Smooth muscle cell (in vitro differentiated cells): ENCODE measurements around the gene MCF2L. TPM values are rescaled to one million over a fixed set of nuclear protein-coding genes. Genes with fewer than 3 reads are reported as not detected.

Experiments used
- DNase-seq: peaks from one replicate; lab custom pipeline; 2025; ENCODE audit not compliant: unreplicated experiment; lab: John Stamatoyannopoulos, UW
- H2AFZ ChIP-seq: fragments of 200-600 bp; sonication (generic); 2 replicates; pipeline ENCODE4 v1.6.0; 2016; ENCODE audit warnings: antibody characterized with exemption, low read depth, mild to moderate bottlenecking
- H3F3A ChIP-seq: fragments of 200-600 bp; sonication (generic); 2 replicates; pipeline ENCODE4 v1.6.0; 2017; ENCODE audit warnings: antibody characterized with exemption, low read depth
- H3K27ac ChIP-seq: fragments of 200-600 bp; sonication (generic); 2 replicates; pipeline ENCODE4 v1.5.1; 2016; ENCODE audit warnings: low read depth, mild to moderate bottlenecking
- H3K27me3 ChIP-seq: fragments of 200-600 bp; sonication (generic); 2 replicates; pipeline ENCODE4 v1.6.1; 2016; ENCODE audit warnings: low read depth, mild to moderate bottlenecking
- H3K36me3 ChIP-seq: fragments of 200-600 bp; sonication (generic); 2 replicates; pipeline ENCODE4 v1.5.1; 2016; ENCODE audit warnings: low read depth
- H3K4me1 ChIP-seq: fragments of 200-600 bp; sonication (generic); 2 replicates; pipeline ENCODE4 v1.5.1; 2016; ENCODE audit warnings: low read depth
- H3K4me2 ChIP-seq: fragments of 200-600 bp; sonication (generic); 2 replicates; pipeline ENCODE4 v1.6.0; 2016; ENCODE audit warnings: mild to moderate bottlenecking
- H3K4me3 ChIP-seq: fragments of 200-600 bp; sonication (generic); 2 replicates; pipeline ENCODE4 v1.5.1; 2016; ENCODE audit warnings: mild to moderate bottlenecking
- H3K79me2 ChIP-seq: fragments of 200-600 bp; sonication (generic); 2 replicates; pipeline ENCODE4 v1.6.0; 2016; ENCODE audit warnings: low read depth, mild to moderate bottlenecking
- H3K9ac ChIP-seq: fragments of 200-600 bp; sonication (generic); 2 replicates; pipeline ENCODE4 v1.6.0; 2016; ENCODE audit warnings: low read depth
- H3K9me3 ChIP-seq: fragments of 200-600 bp; sonication (generic); replicated peaks from 2 replicates; pipeline ENCODE4 v1.5.1; 2016; ENCODE audit warnings: low read depth
- H4K20me1 ChIP-seq: fragments of 200-600 bp; sonication (generic); 2 replicates; pipeline ENCODE4 v1.6.0; 2016; ENCODE audit warnings: low read depth
- WGBS: methylation state at CpG from one replicate; pipeline ENCODE4 v1.1.7; 2016; ENCODE audit warnings: low lambda C conversion rate; 5-methylcytosine and 5-hydroxymethylcytosine counted together
- polyA plus RNA-seq: library from polyadenylated mRNA; unstranded; fragments of >200 nt; fragmentation: Nextera tagmentation; extraction: Ambion mirVana; gene quantifications from 2 replicates; pipeline ENCODE4 v1.2.1, GENCODE V29; 2016
- total RNA-seq: library from RNA; depleted of rRNA; stranded (reverse); fragments of >200 nt; gene quantifications from 2 replicates; pipeline ENCODE4 v1.2.3, GENCODE V29; 2014
- TF ChIP-seq, protein P1 (sequence below): fragments of 200-600 bp; sonication (generic); IDR thresholded peaks from 2 replicates; pipeline ENCODE4 v1.5.1; 2017; ENCODE audit warnings: borderline replicate concordance, mild to moderate bottlenecking, antibody characterized with exemption; ENCODE audit not compliant: insufficient read depth, poor library complexity, severe bottlenecking

The MCF2L gene
- total and polyA plus RNA-seq, 2 experiments from 2014 or later: 0.54 to 7.6 TPM

DNA sequence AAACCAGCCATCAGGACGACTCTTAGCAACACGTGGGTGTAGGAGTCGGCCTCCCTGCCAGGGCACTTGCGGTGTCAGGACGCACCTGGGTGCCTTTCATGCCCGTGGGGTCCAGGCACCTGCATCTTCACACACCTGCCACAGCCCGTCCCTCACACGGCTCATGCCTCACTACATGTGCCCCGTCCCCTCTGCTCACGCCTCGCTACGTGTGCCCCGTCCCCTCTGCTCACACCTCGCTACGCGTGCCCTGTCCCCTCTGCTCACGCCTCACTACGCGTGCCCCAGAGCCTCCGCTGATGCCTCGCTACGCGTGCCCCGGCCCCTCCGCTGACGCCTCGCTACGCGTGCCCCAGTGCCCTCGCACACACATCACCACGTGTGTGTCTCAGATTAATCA, 78.6 kb downstream of the MCF2L start:
- Histone ChIP-seq H3K79me2 (no peaks in the 10 kb centered on the region), H3K4me2 (no peak overlapping the region), H3K9me3 (no peaks in the 10 kb centered on the region), H4K20me1 (no peaks in the 10 kb centered on the region), H3K36me3 (no peaks in the 10 kb centered on the region), H3K27me3 (no peaks in the 10 kb centered on the region), H3K27ac (no peak overlapping the region), H2AFZ (no peak overlapping the region), H3K4me1 (no peaks in the 10 kb centered on the region), H3K4me3 (no peak overlapping the region), H3F3A (no peaks in the 10 kb centered on the region), H3K9ac (no peak overlapping the region)
- TF ChIP-seq, protein P1, sequence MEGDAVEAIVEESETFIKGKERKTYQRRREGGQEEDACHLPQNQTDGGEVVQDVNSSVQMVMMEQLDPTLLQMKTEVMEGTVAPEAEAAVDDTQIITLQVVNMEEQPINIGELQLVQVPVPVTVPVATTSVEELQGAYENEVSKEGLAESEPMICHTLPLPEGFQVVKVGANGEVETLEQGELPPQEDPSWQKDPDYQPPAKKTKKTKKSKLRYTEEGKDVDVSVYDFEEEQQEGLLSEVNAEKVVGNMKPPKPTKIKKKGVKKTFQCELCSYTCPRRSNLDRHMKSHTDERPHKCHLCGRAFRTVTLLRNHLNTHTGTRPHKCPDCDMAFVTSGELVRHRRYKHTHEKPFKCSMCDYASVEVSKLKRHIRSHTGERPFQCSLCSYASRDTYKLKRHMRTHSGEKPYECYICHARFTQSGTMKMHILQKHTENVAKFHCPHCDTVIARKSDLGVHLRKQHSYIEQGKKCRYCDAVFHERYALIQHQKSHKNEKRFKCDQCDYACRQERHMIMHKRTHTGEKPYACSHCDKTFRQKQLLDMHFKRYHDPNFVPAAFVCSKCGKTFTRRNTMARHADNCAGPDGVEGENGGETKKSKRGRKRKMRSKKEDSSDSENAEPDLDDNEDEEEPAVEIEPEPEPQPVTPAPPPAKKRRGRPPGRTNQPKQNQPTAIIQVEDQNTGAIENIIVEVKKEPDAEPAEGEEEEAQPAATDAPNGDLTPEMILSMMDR: no peak
- WGBS: 92% methylated on average over 27 of the region's 31 CpGs
- no peak for DNase-seq

DNA sequence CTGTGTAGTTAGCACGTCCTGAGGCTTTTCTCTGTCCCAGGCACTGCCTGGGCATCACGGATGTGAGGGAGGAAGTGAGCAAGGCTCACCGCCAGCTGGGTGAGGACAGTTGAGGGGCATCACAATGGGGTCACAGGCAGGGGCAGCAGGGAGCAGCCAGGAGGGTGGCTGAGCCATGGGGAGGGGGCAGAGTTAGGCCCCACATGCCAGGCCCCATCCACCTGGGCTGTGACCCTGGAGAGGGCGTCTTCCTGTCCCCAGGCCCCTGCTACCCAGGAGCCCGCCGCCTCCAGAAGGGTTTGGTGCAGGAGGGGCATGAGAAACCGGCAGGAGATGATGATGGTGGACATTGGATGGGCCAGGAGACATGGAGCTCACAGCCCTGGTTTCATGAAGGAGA, 79.8 kb downstream of the MCF2L start:
- Histone ChIP-seq H4K20me1 (no peaks in the 10 kb centered on the region), H3K4me1 (no peaks in the 10 kb centered on the region), H3K4me2 (no peak overlapping the region), H3K36me3 (no peaks in the 10 kb centered on the region), H3K9ac (no peak overlapping the region), H2AFZ (no peak overlapping the region), H3K4me3 (no peak overlapping the region), H3K9me3 (no peaks in the 10 kb centered on the region), H3K27me3 (no peaks in the 10 kb centered on the region), H3F3A (no peaks in the 10 kb centered on the region), H3K27ac (no peak overlapping the region), H3K79me2 (no peaks in the 10 kb centered on the region)
- 92% methylated on average over 7 of the region's 7 CpGs for WGBS
- TF ChIP-seq, protein P1: no peak
- DNase-seq: no peak

DNA sequence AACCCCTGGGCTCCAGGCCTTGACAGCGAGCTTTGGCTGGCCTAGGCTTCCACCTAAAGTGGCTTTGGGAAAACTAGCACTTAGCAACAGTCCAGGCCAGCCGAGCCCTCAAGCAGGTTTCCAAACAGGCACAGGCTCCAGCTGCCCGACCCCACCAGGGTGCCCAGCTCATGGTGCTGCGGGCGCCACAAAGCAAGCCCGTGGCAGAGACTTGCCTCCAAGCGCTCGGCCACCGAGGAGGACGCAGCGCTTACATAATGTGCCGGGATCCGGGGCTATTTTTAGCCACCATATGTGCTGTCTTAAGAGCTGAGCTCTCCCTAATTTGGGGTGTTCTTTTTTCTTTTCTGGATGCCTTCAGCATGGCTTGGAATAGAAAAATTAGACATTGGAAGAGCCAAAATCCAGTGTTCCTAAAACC, 80.5 kb downstream of the MCF2L start:
- H3K79me2 ChIP-seq: no peaks in the 10 kb centered on the region
- H2AFZ ChIP-seq: no peak overlapping the region
- no peaks in the 10 kb centered on the region for H3K9me3 ChIP-seq
- TF ChIP-seq, protein P1: no peak
- H4K20me1 ChIP-seq: no peaks in the 10 kb centered on the region
- no peak overlapping the region for H3K27ac ChIP-seq
- H3F3A ChIP-seq: no peaks in the 10 kb centered on the region
- H3K4me1 ChIP-seq: no peaks in the 10 kb centered on the region
- H3K4me2 ChIP-seq: no peak overlapping the region
- H3K27me3 ChIP-seq: no peaks in the 10 kb centered on the region
- 87% methylated on average over 13 of the region's 13 CpGs for WGBS
- H3K9ac ChIP-seq: no peak overlapping the region
- no peak for DNase-seq
- H3K36me3 ChIP-seq: no peaks in the 10 kb centered on the region
- no peak overlapping the region for H3K4me3 ChIP-seq

DNA sequence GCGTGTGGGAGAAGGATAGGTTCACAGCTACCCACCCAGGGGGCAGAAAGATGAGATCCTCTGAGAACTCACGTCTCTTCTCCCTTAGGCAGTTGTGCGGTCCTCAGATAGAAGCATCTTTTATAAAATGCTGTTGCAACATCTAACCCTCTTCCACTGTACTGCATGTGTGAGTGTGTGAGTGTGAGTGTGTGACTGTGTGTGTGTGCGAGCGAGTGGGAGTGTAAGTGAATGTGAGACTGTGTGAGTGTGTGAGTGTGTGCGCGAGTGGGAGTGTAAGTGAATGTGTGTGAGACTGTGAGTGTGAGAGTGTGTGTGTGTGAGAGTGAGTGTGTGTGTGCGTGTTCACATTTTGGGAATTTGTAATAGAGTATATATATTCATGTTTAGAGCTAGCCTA, 81.0 kb downstream of the MCF2L start:
- TF ChIP-seq, protein P1: no peak
- WGBS: 88% methylated on average over 8 of the region's 8 CpGs
- H3K9ac ChIP-seq: no peak overlapping the region
- no peaks in the 10 kb centered on the region for H4K20me1 ChIP-seq
- H3K27ac ChIP-seq: no peak overlapping the region
- H3K4me2 ChIP-seq: no peak overlapping the region
- H3F3A ChIP-seq: no peaks in the 10 kb centered on the region
- no peak for DNase-seq
- H3K4me3 ChIP-seq: no peak overlapping the region
- no peaks in the 10 kb centered on the region for H3K4me1 ChIP-seq
- H3K27me3 ChIP-seq: no peaks in the 10 kb centered on the region
- no peaks in the 10 kb centered on the region for H3K79me2 ChIP-seq
- H3K36me3 ChIP-seq: no peaks in the 10 kb centered on the region
- no peak overlapping the region for H2AFZ ChIP-seq
- H3K9me3 ChIP-seq: no peaks in the 10 kb centered on the region
